Activated CD4-positive, alpha-beta T cell treated with anti-CD3 and anti-CD28 coated beads for 24 hours (primary cell): ENCODE results near the gene SPTB.

Source experiments
- DNase-seq, 2 donors: peaks; one replicate each; pipeline ENCODE4 v3.0.0-alpha.2; 2020; ENCODE audit warnings: low read depth in 2 of 2

The SPTB gene

GRCh38 chr14:64789696-64790095 lies 90.0 kb downstream of the SPTB start:
- DNase-seq: no peak

- no peak for DNase-seq
These were observed 91.0 kb downstream of the SPTB start for GRCh38 chr14:64788706-64789105.

GRCh38 chr14:64787619-64788018 lies 92.1 kb downstream of the SPTB start:
- no peak for DNase-seq

- DNase-seq: no peak
These were observed 93.2 kb downstream of the SPTB start for GRCh38 chr14:64786296-64787149.

GRCh38 chr14:64784006-64784405 lies 95.7 kb downstream of the SPTB start:
- no peak for DNase-seq

GRCh38 chr14:64782196-64782595 lies 97.5 kb downstream of the SPTB start:
- DNase-seq: no peak

GRCh38 chr14:64779472-64779871 lies 100.2 kb downstream of the SPTB start:
- DNase-seq: no peak

- DNase-seq: no peak
These were observed 101.5 kb downstream of the SPTB start for GRCh38 chr14:64778104-64778754.

- no peak for DNase-seq
These were observed 102.2 kb downstream of the SPTB start for GRCh38 chr14:64777461-64777860.

- no peak for DNase-seq
These were observed 104.5 kb downstream of the SPTB start for GRCh38 chr14:64775081-64775777.

- no peak for DNase-seq
These were observed 105.4 kb downstream of the SPTB start for GRCh38 chr14:64774272-64774671.

GRCh38 chr14:64773577-64773976 lies 106.1 kb downstream of the SPTB start:
- no peak for DNase-seq

GRCh38 chr14:64773046-64773445 lies 106.7 kb downstream of the SPTB start:
- DNase-seq: no peak

- DNase-seq: no peak
These were observed 107.2 kb downstream of the SPTB start for GRCh38 chr14:64772397-64772950.

- no peak for DNase-seq
These were observed 108.5 kb downstream of the SPTB start for GRCh38 chr14:64771161-64771560.

GRCh38 chr14:64770751-64771150 lies 109.0 kb downstream of the SPTB start:
- DNase-seq: no peak

GRCh38 chr14:64769096-64770020 lies 110.3 kb downstream of the SPTB start:
- no peak for DNase-seq

GRCh38 chr14:64768401-64769095 lies 111.2 kb downstream of the SPTB start:
- DNase-seq: no peak

- no peak for DNase-seq
These were observed 112.3 kb downstream of the SPTB start for GRCh38 chr14:64767215-64767964.
